Lung (tissue), 12 donors: ENCODE measurements around the gene CHPF2. TPM values are rescaled to one million over a fixed set of nuclear protein-coding genes. Genes with fewer than 3 reads are reported as not detected.

Experiments
- ATAC-seq: fragments of 200-7000 bp; cut with Tn5 transposase; one replicate; pipeline ENCODE4 v1.9.1; 2020; ENCODE audit warnings: moderate number of reproducible peaks; ENCODE audit not compliant: insufficient read depth, low FRiP score
- DNase-seq, 3 donors: peaks; one replicate each; pipeline ENCODE4 v3.0.0-alpha.2; 2013 to 2017
- H3K27ac ChIP-seq, 2 donors: one replicate each; pipeline ENCODE4 v1.5.1; 2013; ENCODE audit warnings: mild to moderate bottlenecking in 2 of 2, moderate library complexity in 2 of 2, control low read depth in 1 of 2, inconsistent platforms in 1 of 2, low read depth in 1 of 2, low read length in 1 of 2
- H3K27me3 ChIP-seq, 3 donors: one replicate each; pipeline ENCODE4 v1.5.1; 2013; ENCODE audit warnings: low read length in 2 of 3; ENCODE audit not compliant: control insufficient read depth in 3 of 3, insufficient read depth in 3 of 3
- H3K36me3 ChIP-seq, 4 donors: one replicate each; pipeline ENCODE4 v1.5.1; 2013; ENCODE audit warnings: low read length in 4 of 4, mild to moderate bottlenecking in 1 of 4, moderate library complexity in 1 of 4; ENCODE audit not compliant: control insufficient read depth in 4 of 4, insufficient read depth in 4 of 4
- H3K4me1 ChIP-seq, 5 donors: one replicate each; pipeline ENCODE4 v1.5.1; 2013; ENCODE audit warnings: low read length in 5 of 5, mild to moderate bottlenecking in 2 of 5, moderate library complexity in 1 of 5; ENCODE audit not compliant: control insufficient read depth in 5 of 5, insufficient read depth in 5 of 5
- H3K4me3 ChIP-seq: one replicate; pipeline ENCODE4 v1.5.1; 2013; ENCODE audit warnings: mild to moderate bottlenecking, control low read depth, moderate library complexity
- H3K9ac ChIP-seq, 2 donors: one replicate each; pipeline ENCODE4 v1.5.1; 2013; ENCODE audit warnings: low read length in 2 of 2, control low read depth in 1 of 2; ENCODE audit not compliant: insufficient read depth in 1 of 2
- H3K9me3 ChIP-seq, 4 donors: one replicate each; pipeline ENCODE4 v1.5.1; 2013; ENCODE audit warnings: low read length in 3 of 4, mild to moderate bottlenecking in 1 of 4, moderate library complexity in 1 of 4; ENCODE audit not compliant: control insufficient read depth in 4 of 4, insufficient read depth in 3 of 4
- CTCF ChIP-seq: IDR thresholded peaks from 2 replicates; pipeline ENCODE4 v1.5.1; 2012; ENCODE audit warnings: mild to moderate bottlenecking; ENCODE audit errors: control extremely low read depth, extremely low read depth
- WGBS, 2 donors: extraction: QIAGEN DNeasy Blood & Tissue Kit; methylation state at CpG; one replicate each; pipeline ENCODE4 v1.1.7; 2013; 5-methylcytosine and 5-hydroxymethylcytosine counted together
- polyA plus RNA-seq, 2 donors: library from polyadenylated mRNA; stranded (reverse); fragments of 200-250 nt; gene quantifications; one replicate each; pipeline ENCODE4 v1.2.1, GENCODE V29; 2013
- total RNA-seq, 2 donors: library from RNA; depleted of rRNA in 1 of 2; stranded (reverse); fragments of >200 nt in 1 of 2; gene quantifications; one replicate each; pipeline ENCODE4 v1.2.1, GENCODE V29; 2014 to 2021
- donor health status: control.
- donor health status: control.
- donor health status: Bipolar disorder and iron deficiency.
- donor health status: healthy.
- donor health status: DM: yes; HTN: yes; CAD: no.

The CHPF2 gene
- total and polyA plus RNA-seq, 4 donors, result 23.3 to 54.0 (median 35.0) TPM

GRCh38 chr7:151264615-151265014 is 32.3 kb downstream of the CHPF2 start:
- H3K4me1 ChIP-seq, result peaks cover 0 to 13% (median 0%) of the 10 kb centered on the region in 5 donors
- TF ChIP-seq CTCF, result no peak
- H3K36me3 ChIP-seq, result no peaks in the 10 kb centered on the region
- WGBS, 2 donors, result 78 to 90% methylated on average over 5 of the region's 5 CpGs
- no peak overlapping the region for H3K9ac ChIP-seq
- no peak overlapping the region for H3K27ac ChIP-seq
- ATAC-seq (no peak), DNase-seq (no peak)
- H3K4me3 ChIP-seq, result no peak overlapping the region
- H3K9me3 ChIP-seq, result peaks cover 0 to under 1% (median 0%) of the 10 kb centered on the region in 4 donors
- H3K27me3 ChIP-seq, result peaks cover 0 to 4% (median 0%) of the 10 kb centered on the region in 3 donors

GRCh38 chr7:151265351-151265931 is 33.2 kb downstream of the CHPF2 start:
- Histone ChIP-seq H3K27me3 (no peaks in the 10 kb centered on the region), H3K36me3 (peaks cover 0 to 3% (median 0%) of the 10 kb centered on the region in 4 donors), H3K27ac (no peak overlapping the region), H3K9me3 (peaks cover 0 to 2% (median 0%) of the 10 kb centered on the region in 4 donors), H3K4me1 (peaks cover 0 to 13% (median 0%) of the 10 kb centered on the region in 5 donors), H3K9ac (no peak overlapping the region), H3K4me3 (no peak overlapping the region)
- DNase-seq, result no peak
- WGBS, 2 donors, result 82 to 95% methylated on average over 9 of the region's 9 CpGs
- no peak for TF ChIP-seq CTCF
- no peak for ATAC-seq

GRCh38 chr7:151269511-151269910 is 37.2 kb downstream of the CHPF2 start:
- no peak for TF ChIP-seq CTCF
- peaks cover 0 to 3% (median 0%) of the 10 kb centered on the region in 4 donors for H3K36me3 ChIP-seq
- DNase-seq, result no peak
- no peak overlapping the region for H3K9ac ChIP-seq
- WGBS, 2 donors, result 96 to 98% methylated on average over 10 of the region's 10 CpGs
- H3K4me3 ChIP-seq, result no peak overlapping the region
- H3K9me3 ChIP-seq, result peaks cover 0 to 2% (median 0%) of the 10 kb centered on the region in 4 donors
- H3K27me3 ChIP-seq, result no peaks in the 10 kb centered on the region
- peaks cover 0 to 7% (median 0%) of the 10 kb centered on the region in 5 donors for H3K4me1 ChIP-seq
- H3K27ac ChIP-seq, result no peak overlapping the region
- ATAC-seq, result no peak
